Neutrophil (primary cell): ENCODE data around the gene RBMS3.

ENCODE experiments used
- H3K27ac ChIP-seq: fragments of 200-600 bp; sonication (generic); 2 replicates; pipeline ENCODE4 v1.5.1; 2016; ENCODE audit warnings: mild to moderate bottlenecking, moderate library complexity
- H3K27me3 ChIP-seq: fragments of 200-600 bp; sonication (generic); 2 replicates; pipeline ENCODE4 v1.6.0; 2016; ENCODE audit warnings: mild to moderate bottlenecking
- H3K36me3 ChIP-seq: fragments of 200-600 bp; sonication (generic); 2 replicates; pipeline ENCODE4 v1.5.1; 2017
- H3K4me1 ChIP-seq, 2 experiments: fragments of 200-600 bp in 1 of 2; sonication (generic) in 1 of 2; 1 replicate in 1 of 2; 2 replicates in 1 of 2; pipeline versions ENCODE4 v1.5.1 to v1.6.1; 2013 to 2016; ENCODE audit warnings: low read depth in 1 of 2, low read length in 1 of 2, mild to moderate bottlenecking in 1 of 2, moderate library complexity in 1 of 2; ENCODE audit not compliant: control insufficient read depth in 1 of 2, insufficient read depth in 1 of 2
- H3K4me3 ChIP-seq, 2 experiments: fragments of 200-600 bp in 1 of 2; sonication (generic) in 1 of 2; 1 replicate in 1 of 2; 2 replicates in 1 of 2; pipeline ENCODE4 v1.5.1; 2013 to 2016; ENCODE audit warnings: low read depth in 1 of 2, low read length in 1 of 2, mild to moderate bottlenecking in 1 of 2, moderate library complexity in 1 of 2
- H3K9me3 ChIP-seq: fragments of 200-600 bp; sonication (generic); 2 replicates; pipeline ENCODE4 v1.5.1; 2016
- TF ChIP-seq, protein P1 (sequence below): fragments of 200-600 bp; sonication (generic); IDR thresholded peaks from 2 replicates; pipeline ENCODE4 v1.5.1; 2016; ENCODE audit warnings: antibody characterized with exemption

The RBMS3 gene

DNA sequence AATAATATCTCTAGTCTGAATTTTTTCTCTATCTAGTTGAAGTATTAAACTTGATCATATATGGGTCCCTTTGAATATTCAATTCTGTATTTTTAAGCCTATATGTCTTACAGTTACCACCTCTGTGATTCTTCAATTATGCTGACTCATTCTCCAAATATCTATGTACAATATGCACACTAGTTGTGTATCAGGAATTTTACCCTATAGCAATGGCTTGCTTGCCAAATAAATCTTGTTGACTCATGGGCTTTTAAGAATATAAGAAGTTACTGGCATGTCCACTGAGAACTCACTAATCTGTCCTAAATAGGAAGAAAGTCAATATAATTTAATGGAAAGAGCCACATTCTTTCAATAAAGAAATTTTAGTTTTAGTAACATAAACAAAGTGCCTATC lies 656.3 kb downstream of the RBMS3 start:
- Histone ChIP-seq H3K4me3 (no peak overlapping the region), H3K36me3 (no peaks in the 10 kb centered on the region), H3K9me3 (no peaks in the 10 kb centered on the region), H3K4me1 (no peaks in the 10 kb centered on the region), H3K27ac (no peak overlapping the region), H3K27me3 (no peaks in the 10 kb centered on the region)
- TF ChIP-seq, protein P1, sequence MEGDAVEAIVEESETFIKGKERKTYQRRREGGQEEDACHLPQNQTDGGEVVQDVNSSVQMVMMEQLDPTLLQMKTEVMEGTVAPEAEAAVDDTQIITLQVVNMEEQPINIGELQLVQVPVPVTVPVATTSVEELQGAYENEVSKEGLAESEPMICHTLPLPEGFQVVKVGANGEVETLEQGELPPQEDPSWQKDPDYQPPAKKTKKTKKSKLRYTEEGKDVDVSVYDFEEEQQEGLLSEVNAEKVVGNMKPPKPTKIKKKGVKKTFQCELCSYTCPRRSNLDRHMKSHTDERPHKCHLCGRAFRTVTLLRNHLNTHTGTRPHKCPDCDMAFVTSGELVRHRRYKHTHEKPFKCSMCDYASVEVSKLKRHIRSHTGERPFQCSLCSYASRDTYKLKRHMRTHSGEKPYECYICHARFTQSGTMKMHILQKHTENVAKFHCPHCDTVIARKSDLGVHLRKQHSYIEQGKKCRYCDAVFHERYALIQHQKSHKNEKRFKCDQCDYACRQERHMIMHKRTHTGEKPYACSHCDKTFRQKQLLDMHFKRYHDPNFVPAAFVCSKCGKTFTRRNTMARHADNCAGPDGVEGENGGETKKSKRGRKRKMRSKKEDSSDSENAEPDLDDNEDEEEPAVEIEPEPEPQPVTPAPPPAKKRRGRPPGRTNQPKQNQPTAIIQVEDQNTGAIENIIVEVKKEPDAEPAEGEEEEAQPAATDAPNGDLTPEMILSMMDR: no peak

DNA sequence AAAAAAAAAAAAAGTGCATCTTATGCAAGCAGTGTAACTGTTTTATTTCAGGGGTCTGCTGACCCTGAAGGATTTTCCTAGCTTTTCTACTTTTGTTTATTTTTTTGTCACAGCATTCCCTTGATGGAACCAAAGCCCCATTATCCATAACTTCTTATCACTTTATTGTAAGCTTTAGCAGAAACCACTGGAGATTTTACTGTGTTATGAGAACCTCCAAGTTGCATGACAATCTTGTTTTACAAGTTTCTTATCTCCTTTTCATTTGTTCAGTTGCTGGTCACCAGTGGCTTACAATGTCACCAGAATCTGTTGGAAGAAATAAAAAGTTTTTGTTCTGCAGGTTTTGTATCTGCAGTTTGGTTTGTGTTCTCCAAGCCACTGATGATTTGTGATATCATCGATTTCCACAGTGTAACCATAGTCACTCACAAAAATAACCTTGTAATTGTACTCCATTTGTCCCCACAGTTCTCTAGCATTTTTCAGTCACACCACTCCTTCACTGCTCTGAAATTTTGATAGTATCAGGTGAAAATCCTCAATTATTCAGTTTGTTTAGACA lies 660.0 kb downstream of the RBMS3 start:
- H3K4me1 ChIP-seq: no peaks in the 10 kb centered on the region
- H3K27ac ChIP-seq: no peak overlapping the region
- H3K36me3 ChIP-seq: no peaks in the 10 kb centered on the region
- TF ChIP-seq, protein P1: no peak
- no peaks in the 10 kb centered on the region for H3K27me3 ChIP-seq
- H3K9me3 ChIP-seq: no peaks in the 10 kb centered on the region
- no peak overlapping the region for H3K4me3 ChIP-seq

DNA sequence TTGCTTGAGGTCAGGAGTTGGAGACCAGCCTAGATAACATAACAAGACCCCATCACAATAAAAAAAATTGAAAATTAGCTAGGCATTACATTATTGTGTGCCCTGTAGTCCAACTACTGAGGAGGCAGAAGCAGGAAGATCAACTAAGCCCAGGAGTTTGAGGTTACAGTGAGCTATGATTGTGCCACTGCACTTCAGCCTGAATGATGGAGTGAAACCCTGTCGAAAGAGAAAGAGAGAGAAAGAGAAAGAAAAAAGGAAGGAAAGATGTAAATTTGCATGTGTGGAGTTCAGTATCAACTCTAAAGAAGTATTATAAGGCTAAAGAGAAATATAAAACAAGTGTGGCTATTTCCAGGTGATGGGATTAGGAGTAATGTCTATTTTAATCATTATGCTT lies 661.4 kb downstream of the RBMS3 start:
- Histone ChIP-seq H3K4me3 (no peak overlapping the region), H3K9me3 (no peaks in the 10 kb centered on the region)
- TF ChIP-seq, protein P1: no peak

DNA sequence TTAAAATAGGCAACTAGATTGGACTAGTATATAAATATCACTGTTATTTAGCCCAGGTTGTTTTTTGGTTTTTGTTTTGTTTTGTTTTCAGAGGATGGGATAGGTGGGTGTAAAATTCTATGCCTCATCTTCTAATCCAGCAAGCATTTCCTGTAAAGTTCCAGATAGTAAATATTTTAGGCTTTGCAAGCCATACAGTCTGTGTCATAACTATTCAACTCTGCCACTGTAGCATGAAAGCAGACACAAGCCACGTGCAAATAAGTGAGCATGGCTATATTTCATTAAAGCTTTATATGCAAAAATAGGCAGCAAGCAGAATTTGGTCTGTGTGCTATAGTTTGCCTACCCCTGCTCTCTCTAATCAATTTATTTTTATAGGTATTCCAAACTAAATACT lies 668.3 kb downstream of the RBMS3 start:
- Histone ChIP-seq H3K9me3 (no peaks in the 10 kb centered on the region), H3K27me3 (no peaks in the 10 kb centered on the region), H3K36me3 (no peaks in the 10 kb centered on the region), H3K27ac (no peak overlapping the region), H3K4me3 (no peak overlapping the region), H3K4me1 (no peaks in the 10 kb centered on the region)
- TF ChIP-seq, protein P1: no peak

More for the DNA sequence above, 661.4 kb downstream of the RBMS3 start:
- H3K27ac ChIP-seq: no peak overlapping the region
- no peaks in the 10 kb centered on the region for H3K4me1 ChIP-seq
- no peaks in the 10 kb centered on the region for H3K27me3 ChIP-seq
- no peaks in the 10 kb centered on the region for H3K36me3 ChIP-seq

DNA sequence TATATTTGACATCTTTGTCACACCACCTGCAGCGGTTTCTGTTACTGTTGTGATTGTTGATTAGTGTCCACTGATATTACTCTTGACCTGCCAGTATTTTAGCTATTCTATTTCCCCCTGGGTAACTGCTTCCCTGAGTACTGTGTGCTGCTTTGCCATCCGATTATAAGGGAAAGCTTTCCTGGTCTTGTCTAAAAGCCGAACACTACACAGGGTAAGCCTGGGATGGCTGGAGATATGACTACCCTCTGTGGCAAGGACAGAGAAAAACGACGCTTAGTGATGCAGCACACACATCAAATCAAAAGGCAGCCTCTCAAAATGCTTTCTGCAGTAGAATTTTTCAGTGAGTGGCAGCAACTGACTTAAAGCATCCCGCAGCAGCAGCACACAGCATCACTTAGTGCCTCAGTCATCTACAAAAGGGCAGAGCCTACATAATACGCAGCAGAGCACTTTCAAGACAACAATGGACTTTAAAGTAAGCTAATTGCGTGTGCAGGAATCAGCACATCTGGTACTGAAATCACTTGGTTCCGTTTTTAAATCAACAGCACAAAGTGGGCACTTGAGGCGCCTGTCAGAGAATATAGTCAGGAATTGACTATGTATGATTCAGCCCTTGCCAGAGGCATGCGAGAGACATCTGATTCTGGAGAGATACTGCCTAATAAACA lies 669.2 kb downstream of the RBMS3 start:
- no peak overlapping the region for H3K27ac ChIP-seq
- H3K27me3 ChIP-seq: no peaks in the 10 kb centered on the region
- no peaks in the 10 kb centered on the region for H3K4me1 ChIP-seq
- H3K36me3 ChIP-seq: no peaks in the 10 kb centered on the region
- H3K4me3 ChIP-seq: no peak overlapping the region
- TF ChIP-seq, protein P1: no peak
- no peaks in the 10 kb centered on the region for H3K9me3 ChIP-seq
